Embryonic facial prominence (tissue), 1 donor: ENCODE results near the gene IGSF9B.
A peak's percentile ranks its signal among the peaks of the same experiment; 100 is the strongest.
"Not testable (repeated sequence)": the region's sequence is repeated elsewhere in the genome, so short reads cannot be mapped to it uniquely, and the experiment has no call there.

ENCODE experiments used
- DNase-seq: peaks from one replicate; pipeline ENCODE4 v3.0.0-alpha.2; 2016; ENCODE audit errors: extremely low spot score

The IGSF9B gene, protein sequence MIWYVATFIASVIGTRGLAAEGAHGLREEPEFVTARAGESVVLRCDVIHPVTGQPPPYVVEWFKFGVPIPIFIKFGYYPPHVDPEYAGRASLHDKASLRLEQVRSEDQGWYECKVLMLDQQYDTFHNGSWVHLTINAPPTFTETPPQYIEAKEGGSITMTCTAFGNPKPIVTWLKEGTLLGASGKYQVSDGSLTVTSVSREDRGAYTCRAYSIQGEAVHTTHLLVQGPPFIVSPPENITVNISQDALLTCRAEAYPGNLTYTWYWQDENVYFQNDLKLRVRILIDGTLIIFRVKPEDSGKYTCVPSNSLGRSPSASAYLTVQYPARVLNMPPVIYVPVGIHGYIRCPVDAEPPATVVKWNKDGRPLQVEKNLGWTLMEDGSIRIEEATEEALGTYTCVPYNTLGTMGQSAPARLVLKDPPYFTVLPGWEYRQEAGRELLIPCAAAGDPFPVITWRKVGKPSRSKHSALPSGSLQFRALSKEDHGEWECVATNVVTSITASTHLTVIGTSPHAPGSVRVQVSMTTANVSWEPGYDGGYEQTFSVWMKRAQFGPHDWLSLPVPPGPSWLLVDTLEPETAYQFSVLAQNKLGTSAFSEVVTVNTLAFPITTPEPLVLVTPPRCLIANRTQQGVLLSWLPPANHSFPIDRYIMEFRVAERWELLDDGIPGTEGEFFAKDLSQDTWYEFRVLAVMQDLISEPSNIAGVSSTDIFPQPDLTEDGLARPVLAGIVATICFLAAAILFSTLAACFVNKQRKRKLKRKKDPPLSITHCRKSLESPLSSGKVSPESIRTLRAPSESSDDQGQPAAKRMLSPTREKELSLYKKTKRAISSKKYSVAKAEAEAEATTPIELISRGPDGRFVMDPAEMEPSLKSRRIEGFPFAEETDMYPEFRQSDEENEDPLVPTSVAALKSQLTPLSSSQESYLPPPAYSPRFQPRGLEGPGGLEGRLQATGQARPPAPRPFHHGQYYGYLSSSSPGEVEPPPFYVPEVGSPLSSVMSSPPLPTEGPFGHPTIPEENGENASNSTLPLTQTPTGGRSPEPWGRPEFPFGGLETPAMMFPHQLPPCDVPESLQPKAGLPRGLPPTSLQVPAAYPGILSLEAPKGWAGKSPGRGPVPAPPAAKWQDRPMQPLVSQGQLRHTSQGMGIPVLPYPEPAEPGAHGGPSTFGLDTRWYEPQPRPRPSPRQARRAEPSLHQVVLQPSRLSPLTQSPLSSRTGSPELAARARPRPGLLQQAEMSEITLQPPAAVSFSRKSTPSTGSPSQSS (N-terminal part only)

DNA sequence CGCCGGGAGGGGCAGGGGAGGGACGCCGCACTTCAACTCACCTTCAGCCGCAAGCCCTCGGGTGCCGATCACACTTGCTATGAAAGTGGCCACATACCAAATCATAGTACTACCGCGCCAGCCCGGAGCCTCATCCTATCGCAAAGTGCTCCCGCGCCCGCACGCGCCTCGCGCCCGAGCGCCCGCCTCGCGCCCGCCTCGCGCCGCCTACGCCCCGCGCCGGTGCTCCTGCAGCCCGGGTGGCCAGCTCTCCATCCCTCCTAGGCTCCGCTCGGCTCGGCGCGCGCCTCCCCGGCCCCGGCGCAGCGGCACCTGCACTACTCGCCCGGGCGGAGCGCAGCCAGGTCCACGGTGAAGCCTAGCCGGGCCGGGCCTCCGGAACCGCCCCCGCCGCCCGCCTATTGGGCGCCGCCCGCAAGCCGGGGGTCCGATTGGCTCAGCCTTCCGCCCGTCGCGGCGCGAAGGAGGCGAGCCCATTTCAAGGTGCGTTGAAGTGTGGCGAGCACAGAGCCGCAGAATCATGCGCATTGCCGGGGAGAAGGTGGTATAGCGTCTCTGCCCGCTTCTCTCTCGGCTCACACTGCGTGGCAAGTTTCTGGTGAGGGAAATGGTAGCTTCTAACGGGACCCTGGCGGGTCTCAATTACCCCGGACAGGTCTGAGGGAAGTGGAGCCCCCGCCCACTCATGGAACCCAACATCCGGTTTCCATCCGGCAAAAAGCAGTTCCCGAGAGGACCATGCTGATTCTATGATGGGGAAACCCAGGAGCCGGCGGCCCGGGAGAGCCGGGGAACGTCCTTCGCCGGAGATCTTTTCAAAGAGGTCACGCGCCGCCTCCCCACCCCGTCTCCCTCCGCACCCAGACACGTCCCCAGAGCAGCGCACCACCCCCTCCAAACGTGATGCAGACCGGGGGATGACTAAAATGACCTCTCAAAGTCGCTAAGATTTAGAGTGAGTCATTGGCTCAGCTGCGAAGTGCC is at the start of gene IGSF9B:
Gene IGSF9B, minus strand, starts transcription at position 319 of the 984 bp plus-strand sequence. Its CDS starts 214 bp downstream, at position 105.
- peak; percentile 37 for DNase-seq

DNA sequence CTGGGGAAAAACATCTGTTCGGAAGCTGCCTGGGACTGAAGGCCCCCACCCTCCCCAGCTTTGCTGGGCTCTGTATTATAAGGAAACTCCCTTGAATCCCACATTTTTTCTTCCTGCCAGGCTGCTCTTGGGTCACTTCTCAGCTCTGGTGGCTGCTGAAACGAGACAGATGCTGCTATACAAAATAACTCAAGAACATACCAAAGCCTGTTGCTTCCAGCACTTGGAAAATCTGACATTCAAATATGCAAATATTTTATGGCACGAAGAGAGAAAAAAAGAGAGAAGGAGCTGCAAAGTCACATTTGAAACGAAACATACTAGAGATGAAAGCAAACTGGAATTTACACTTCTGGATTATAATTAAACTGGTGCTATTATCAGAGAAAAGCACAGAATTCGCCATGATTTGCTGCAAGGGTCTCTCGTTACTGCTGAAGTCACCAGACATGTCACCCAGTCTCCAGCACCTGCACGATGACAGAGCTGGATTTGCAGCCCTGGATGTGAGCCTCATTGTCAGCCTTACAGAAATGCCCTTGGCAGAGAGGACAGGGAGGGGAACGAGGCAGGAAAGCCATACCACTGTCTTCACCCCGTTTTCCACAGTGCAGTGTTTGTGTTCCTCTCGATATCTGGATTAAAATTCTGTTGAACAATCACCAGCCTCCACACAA is 47.9 kb upstream of the IGSF9B start:
- DNase-seq = no peak

DNA sequence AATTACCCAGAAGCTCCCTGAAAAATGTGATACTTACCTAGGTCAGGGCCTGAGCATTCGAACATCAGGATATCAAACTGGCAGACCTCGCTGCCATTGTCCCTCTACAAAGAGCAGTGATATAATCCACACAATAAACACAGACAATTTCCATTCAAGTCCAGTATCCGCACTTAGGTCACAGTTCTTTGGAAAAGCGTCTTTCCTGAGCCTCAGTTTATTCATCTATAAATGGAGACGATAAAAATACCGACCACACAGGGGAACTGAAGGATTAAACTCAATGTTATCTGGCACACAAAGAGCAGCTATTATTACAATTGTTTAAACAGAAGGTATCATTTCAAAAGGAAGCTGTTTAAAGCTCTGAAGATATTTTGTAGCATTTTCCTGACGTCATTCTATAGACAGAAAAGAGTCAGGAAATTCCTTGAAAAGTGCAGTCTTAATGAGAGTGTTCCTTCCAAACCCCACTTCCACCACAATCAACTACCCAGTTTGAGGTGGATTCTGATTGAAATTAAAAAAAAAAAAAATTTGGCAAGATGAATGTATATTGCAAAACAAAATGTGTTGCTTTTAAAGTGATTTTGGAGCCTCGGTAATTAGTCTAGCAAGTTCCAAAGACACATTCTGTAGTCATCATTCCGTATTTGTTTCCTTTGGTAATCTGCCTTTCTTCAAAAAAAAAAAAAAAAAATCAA is 47.2 kb upstream of the IGSF9B start:
- DNase-seq = no peak

DNA sequence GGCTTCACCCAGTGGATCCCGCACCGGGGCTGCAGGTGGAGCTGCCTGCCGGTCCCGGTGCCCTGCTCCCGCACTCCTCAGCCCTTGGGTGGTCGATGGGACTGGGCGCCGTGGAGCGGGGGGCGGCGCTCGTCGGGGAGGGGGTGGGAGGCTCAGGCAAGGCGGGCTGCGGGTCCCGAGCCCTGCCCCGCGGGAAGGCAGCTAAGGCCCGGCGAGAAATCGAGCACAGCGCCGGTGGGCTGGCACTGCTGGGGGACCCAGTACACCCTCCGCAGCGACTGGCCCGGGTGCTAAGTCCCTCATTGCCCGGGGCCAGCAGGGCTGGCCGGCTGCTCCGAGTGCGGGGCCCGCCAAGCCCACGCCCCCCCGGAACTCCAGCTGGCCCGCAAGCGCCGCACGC is 46.1 kb upstream of the IGSF9B start:
- not testable (repeated sequence) for DNase-seq

DNA sequence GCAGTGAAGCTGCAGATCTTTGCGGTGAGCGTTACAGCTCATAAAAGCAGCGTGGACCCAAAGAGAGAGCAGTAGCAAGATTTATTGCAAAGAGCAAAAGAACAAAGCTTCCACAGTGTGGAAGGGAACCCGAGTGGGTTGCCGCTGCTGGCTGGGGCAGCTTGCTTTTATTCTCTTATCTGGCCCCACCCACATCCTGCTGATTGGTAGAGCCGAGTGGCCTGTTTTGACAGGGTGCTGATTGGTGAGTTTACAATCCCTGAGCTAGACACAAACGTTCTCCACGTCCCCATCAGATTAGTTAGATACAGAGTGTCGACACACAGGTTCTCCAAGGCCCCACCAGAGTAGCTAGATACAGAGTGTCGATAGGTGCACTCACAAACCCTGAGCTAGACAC is 45.6 kb upstream of the IGSF9B start:
- DNase-seq = not testable (repeated sequence)

DNA sequence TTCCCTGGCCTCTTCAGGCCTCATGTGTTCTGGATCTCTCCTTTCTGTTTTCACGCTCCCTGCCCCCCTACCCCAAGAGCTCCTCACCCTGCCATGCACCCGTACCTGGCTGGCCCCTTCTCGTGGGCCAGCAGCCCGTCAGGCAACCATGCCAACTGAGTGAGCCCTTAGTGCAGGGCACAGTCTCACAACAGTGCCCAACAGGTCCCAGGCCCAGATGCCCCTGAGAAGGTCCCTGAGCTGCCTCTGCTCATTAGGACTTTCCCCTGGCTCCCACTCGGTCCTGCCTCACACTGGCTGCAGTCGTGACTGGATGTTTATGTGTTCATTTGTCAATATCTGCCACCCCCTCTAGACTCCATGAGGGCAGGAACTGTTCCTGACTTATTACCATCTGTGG is 44.8 kb upstream of the IGSF9B start:
- DNase-seq = no peak

DNA sequence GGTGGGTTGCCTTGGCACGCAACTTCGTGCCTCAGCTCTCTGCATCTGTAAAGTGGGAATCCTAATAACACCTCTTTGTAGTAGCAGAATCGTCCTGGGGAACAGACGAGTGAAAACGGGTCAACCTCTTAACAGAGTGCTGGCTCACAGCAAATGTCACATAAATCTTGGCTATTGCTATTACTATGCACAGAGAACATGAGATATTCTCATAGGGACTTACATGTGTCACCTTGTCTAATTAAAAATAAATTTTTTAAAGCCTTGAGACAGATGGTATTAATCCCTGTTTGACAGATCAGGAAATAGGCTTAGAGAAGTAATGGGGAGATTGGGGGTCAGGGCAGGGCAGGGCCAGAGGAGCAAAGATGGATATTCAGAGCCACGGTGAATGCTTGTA is 44.3 kb upstream of the IGSF9B start:
- no peak for DNase-seq

DNA sequence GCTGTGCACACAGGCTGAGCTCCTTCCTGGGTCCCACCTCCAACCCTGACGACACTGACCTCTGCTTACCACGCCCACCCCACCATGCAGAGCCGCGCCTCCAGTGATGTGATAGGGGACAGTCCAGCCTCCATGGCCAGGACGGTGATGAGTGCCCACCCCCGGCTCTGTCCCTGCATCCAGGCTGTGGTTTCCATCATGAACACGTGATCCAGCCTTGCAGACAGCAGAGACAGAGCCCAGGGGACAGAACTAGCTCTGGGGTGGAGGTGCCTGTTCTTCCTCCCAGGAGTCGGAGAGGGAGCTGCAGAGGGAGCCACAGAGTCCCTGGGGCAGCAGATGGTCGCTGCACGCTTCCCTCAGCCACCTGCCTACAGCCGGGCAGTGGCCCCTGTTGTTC is 42.6 kb upstream of the IGSF9B start:
- no peak for DNase-seq

DNA sequence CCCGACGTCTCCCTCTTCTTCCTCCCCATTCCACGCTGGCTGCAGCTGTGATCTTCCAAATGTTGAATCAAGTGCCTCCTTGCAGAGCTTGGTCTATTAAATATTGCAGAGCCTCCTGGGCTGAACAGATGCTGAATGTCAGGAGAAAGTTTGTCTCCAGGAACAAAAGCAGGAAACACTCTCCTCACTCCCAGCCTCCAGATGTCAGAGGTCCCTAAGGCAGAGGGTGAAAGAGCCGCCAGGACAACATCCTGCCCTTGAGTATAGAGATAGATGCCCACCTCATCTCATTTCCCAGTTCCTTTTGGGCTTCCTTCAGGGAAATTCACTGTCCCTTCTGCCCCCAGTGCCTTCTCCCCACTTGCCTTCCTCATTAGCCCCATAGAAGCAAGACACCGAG is 40.8 kb upstream of the IGSF9B start:
- DNase-seq = no peak

DNA sequence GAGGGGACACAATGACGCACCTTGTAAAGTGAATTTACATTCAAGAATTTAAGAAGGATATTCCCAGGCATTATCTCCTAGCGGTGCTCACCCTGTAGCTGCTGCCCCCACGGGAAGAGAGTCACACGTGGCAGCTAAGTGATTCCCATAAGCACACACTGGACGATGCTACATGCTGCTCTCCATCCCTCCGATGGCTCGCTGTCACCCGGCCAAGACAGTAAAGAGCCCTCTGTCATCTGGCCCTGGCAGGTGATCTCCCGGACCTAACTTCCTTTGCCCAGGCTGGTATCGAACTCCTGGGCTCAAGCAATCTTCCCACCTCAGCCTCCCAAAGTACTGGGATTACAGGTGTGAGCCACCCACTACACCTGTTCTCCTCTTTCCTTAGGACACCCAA is 39.9 kb upstream of the IGSF9B start:
- DNase-seq = no peak

DNA sequence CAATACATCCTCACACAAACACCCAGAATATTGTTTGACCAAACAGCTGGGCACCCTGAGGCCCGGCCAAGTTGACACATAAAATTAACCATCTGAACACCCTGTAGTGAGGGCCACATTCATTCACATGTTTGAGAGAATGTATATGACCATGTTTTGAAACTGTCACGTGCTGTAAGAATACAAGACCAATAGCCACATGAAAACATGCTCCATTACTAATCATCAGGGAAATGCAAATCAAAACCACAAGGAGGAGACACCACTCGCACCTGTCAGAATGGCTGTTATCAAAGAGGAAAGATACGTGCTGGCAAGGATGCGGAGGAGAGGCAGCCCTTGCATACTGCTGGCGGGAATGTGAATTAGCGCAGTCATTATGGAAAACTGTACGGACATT is 38.3 kb upstream of the IGSF9B start:
- DNase-seq = no peak

DNA sequence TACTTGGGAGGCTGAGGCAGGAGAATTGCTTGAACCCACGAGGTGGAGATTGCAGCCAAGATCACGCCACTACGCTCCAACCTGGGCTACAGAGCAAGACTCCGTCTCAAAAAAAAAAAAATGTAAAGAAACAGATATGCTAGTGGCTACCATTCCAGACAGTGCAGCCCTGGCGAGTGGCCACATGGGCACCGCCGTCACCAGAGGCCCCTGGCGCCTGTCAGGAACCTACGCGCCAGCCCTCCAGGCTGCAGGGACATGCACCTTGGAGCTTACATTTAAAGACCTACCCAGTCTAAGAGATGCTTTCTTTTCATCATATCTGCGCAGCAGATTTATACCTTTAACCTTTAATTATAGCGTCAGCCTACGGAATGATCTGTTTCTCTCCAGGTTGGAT is 37.2 kb upstream of the IGSF9B start:
- DNase-seq = no peak

DNA sequence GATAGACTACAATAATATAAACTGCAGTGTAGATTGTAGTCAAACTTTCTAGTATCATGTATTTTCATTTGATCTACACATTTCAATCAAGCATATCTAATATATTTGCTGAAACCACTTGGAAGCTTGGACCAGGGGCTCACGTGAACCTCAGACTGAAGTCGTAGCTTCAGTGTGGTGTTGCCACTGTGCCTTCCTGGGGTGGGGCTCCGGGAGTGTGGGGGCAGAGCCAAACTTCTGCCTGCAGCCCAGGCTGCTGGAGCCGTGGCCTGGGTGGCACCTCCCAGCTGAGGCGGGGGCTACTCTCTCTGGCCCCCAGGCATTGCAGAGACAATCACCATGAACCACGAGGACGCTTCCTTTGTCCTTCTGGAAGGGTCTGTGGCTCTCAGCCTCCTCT is 36.3 kb upstream of the IGSF9B start:
- no peak for DNase-seq

DNA sequence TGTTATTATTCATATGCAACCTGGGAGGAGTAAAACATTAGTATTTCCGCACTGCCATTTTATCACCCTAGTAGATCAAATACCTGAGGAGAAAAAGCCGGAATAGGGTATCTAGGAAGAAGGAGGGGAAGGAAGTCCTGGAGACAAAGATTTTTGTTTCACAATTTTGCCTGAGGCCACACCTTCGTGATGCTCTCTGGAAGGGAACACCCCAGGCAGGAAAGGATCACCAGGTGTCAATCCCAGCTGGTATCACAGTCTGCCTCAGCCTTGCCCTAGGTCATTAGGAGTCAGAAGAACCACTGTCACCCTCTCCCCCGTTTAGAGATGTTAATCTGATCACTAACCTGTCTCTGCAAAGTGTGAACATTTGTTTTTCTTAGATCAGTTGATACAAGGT is 35.4 kb upstream of the IGSF9B start:
- no peak for DNase-seq

DNA sequence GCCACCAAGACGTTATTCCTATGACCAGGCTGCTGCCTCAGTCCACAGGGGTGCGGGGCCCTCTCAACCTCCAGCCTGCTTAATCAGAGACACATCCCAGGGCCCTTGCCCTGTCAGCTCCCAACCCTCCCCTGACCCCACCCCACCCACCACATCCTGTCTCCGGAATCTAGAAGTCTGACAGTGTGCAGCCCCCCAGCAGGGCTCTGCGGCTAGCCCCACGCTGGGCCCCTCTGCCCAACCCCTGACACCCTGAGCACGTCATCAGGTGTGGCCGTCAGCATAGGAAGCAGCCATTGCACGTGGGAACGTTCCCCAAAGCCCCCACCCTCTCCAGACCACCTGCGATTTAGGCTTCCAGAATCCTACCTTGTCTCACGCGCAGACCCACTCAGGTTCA is 34.3 kb upstream of the IGSF9B start:
- DNase-seq = no peak

DNA sequence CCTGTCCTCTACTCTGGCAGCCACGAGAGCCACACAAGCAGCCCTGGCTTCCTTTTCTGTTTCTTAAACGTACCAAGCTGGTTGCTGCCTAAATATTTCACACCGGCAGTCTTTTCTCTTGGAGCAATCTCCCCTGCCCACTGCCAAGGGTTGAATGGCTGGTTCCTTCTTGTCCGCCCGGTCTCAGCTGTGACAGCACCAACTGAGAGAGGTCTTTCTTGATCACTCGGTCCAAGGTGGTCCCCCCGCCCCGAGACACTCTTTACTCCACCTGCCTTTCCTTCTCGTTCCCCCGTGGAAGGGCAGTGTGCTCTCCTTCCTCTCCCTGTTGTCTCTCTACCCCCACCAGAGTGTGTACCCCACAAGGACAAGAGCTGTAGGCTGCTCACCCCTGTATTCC is 33.7 kb upstream of the IGSF9B start:
- no peak for DNase-seq

DNA sequence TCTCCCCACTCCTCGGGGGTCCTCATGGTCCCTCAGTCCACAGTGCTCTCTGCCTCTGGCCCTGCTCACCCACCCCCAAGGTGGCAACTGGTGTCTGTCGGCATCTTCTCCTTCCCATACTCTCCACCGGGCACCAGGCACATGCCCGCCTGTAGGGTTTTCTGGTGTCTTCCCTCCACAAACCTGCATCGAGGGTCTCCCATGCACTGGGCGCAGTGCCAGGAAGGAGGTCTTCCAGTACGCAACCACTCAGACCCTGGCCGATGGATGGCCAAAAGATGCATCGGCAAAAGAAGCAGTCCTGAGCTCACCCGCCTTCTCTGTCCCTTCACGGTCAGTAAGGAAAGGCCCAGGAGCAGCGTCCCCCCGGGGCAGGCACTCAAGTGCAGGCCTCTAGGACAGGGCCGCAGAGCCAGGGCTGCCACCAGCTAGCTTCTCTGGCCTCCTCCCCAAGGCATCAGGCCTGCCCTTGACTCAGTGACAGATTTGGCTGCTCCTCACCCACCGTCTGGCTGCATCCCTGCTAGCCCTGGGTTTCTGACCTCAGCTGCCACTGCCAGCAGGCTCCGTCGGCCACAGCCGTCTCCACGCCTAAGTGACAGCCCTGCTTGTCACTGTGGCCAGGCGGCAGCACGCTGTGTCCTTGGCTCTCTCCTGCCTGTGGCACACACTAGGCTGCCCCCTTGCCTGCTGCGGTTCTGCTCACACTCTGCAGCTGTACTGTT is 32.1 kb upstream of the IGSF9B start:
- DNase-seq = no peak

DNA sequence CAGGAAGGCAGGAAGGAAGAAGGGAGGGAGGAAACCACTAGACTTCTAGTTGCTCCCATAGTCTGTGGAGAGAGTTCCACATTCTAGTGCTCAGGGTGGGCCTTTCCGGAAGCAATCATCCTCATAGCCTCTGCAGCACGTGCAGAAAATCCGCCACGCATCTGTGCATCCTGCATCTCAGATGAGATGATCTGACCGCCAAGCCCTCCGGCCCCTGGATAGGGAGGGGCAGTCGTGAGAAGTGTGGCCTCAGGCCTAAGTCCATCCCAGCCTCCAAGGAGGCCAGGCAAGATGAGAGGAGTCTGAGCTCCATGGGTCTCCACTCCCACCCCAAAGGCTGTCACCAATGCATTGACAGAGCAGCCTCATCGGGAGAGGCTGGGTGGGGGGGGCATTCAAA is 30.4 kb upstream of the IGSF9B start:
- DNase-seq = no peak
